Mononuclear cell (primary cell): ENCODE results near the gene CABP4. TPM values are rescaled to one million over a fixed set of nuclear protein-coding genes. Genes with fewer than 3 reads are reported as not detected.
"Not testable (repeated sequence)": the region's sequence is repeated elsewhere in the genome, so short reads cannot be mapped to it uniquely, and the experiment has no call there.

Experiments used
- H3K27me3 ChIP-seq: 2 replicates; pipeline ENCODE4 v1.6.0; 2011; ENCODE audit warnings: low read length, control low read depth; ENCODE audit not compliant: insufficient read depth
- H3K4me1 ChIP-seq: 2 replicates; pipeline ENCODE4 v1.5.1; 2011; ENCODE audit warnings: mild to moderate bottlenecking, low read length, control low read depth; ENCODE audit not compliant: insufficient read depth
- H3K4me3 ChIP-seq: 2 replicates; pipeline ENCODE4 v1.5.1; 2011; ENCODE audit warnings: mild to moderate bottlenecking, low read length, moderate library complexity
- H3K9me3 ChIP-seq: 2 replicates; pipeline ENCODE4 v1.5.1; 2011; ENCODE audit warnings: low read depth, mild to moderate bottlenecking, control low read depth, low read length
- total RNA-seq: library from RNA; depleted of rRNA; stranded (reverse); fragments of >200 nt; gene quantifications from one replicate; pipeline ENCODE4 v1.2.3, GENCODE V29; 2012

CABP4 gene
- total RNA-seq, 1 donor, result 2.6 TPM

- peaks cover 5% of the 10 kb centered on the region for H3K27me3 ChIP-seq
- H3K9me3 ChIP-seq, result no peaks in the 10 kb centered on the region
- peaks cover 93% of the 10 kb centered on the region for H3K4me1 ChIP-seq
- no peak within 1 kb of the TSS for H3K4me3 ChIP-seq
These were observed 39.5 kb upstream of the CABP4 start, which contains the start of gene CARNS1 for GRCh38 chr11:67415501-67416304. CARNS1 (plus strand) TSS chr11:67415678; CDS start chr11:67416200, 522 bp downstream.

DNA sequence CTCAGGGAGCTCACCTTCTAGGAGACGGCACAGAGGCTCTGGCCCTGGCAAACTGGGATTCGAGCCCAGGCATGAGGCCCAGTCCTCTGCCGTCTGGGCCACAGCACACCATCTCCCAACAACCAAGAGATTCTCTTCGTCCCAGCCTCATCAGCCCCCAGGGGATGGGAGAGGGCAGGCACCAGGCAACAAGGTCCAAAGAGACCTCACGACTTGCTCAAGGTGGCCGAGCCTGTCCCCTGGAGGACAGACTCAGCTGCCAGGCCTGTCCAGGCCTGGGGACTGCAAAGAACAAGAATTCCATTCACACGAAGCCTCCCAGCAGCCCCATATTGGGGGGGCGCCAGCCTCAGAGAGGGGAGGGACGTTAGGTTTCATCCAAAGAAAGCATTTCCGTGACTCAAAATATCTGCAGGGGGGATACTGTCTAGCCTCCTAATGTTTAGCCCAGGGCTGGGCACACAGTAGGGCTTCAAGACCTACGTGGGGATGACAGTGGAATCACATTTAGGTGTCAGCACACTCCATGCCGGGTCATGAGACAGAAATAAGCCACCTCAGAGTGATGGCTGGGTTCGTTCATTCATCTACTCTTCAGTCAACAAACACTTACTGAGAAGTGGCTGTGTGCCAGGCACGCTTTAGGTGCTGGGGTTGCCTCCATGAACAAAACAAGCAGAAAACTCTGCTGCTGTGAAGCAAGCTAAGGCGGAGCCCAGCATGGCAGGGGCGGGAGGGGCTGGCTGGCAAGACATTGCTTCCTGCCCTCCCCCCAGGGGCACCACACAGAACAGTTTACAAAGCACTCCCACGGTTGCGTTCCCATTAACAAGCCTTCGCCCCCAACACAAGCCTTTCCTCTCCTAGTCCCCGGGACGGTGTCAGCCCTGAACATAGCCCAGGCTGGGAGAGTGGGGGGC, 38.5 kb upstream of the CABP4 start:
- peaks cover 5% of the 10 kb centered on the region for H3K27me3 ChIP-seq
- H3K4me3 ChIP-seq, result no peak overlapping the region
- peaks cover 89% of the 10 kb centered on the region for H3K4me1 ChIP-seq
- no peaks in the 10 kb centered on the region for H3K9me3 ChIP-seq

DNA sequence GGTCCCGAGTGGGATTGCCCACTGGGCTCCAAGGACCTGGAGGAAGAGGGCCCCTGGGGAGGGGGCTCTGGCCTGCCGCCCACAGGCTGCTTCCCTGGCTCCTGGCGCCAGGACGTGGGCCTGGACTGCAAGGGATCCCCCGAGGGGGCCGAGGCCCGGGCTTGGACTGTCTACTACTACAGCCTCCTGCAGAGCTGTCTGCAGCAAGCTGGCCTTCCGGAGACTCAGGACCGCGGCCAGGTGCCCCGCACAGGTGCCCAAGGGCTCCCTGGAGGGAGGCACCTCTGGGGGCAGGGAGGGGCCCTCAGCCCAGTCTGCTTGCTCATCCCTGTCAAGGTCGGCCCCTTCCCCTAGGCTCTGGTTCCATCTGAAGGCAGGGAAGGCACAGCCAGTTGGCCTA, 37.7 kb upstream of the CABP4 start:
- Histone ChIP-seq H3K4me1 (peaks cover 82% of the 10 kb centered on the region), H3K9me3 (no peaks in the 10 kb centered on the region), H3K4me3 (no peak overlapping the region), H3K27me3 (peaks cover 5% of the 10 kb centered on the region)

GRCh38 chr11:67418476-67419281, 36.5 kb upstream of the CABP4 start:
- Histone ChIP-seq H3K9me3 (no peaks in the 10 kb centered on the region), H3K4me1 (peaks cover 69% of the 10 kb centered on the region), H3K4me3 (no peak overlapping the region), H3K27me3 (peaks cover 5% of the 10 kb centered on the region)

DNA sequence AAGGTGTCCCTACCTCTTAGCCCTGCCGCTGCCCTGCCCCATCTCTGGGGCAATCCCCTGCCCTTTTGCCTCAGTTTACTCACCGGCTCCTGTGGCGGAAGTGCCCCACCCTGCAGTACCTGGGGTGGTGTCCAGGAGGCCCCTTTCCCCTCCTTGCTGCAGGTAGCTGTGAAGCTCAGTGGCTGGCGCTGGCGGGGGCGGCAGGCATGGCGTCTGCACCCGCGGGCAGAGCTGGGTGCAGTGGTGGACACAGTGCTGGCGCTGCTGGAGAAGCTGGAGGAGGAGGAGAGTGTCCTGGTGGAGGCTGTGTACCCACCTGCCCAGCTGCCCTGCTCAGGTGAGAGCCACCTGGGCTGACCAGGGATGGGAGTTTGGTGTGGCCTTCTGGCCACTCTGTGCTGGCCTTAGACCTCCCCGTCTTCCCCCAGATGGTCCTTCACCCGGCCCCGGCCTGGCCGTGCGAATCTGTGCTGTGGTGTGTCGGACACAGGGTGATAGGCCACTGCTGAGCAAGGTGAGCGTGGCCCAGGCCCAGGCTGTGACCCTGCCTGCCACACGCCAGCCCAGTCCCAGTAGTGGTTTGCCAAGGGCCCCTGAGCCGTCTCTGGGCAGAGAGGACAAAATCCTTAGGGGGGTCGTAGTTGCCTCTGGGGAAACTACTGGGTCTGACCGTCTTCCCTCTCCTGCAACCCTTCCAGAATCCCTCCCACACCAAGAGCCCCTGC, 35.7 kb upstream of the CABP4 start:
- peaks cover 63% of the 10 kb centered on the region for H3K4me1 ChIP-seq
- H3K27me3 ChIP-seq, result peaks cover 5% of the 10 kb centered on the region
- no peaks in the 10 kb centered on the region for H3K9me3 ChIP-seq
- H3K4me3 ChIP-seq, result no peak overlapping the region

- Histone ChIP-seq H3K27me3 (no peaks in the 10 kb centered on the region), H3K9me3 (no peaks in the 10 kb centered on the region), H3K4me3 (peak overlapping the region; percentile 46), H3K4me1 (peaks cover 56% of the 10 kb centered on the region)
These were observed 35.0 kb upstream of the CABP4 start for GRCh38 chr11:67420147-67420645.

DNA sequence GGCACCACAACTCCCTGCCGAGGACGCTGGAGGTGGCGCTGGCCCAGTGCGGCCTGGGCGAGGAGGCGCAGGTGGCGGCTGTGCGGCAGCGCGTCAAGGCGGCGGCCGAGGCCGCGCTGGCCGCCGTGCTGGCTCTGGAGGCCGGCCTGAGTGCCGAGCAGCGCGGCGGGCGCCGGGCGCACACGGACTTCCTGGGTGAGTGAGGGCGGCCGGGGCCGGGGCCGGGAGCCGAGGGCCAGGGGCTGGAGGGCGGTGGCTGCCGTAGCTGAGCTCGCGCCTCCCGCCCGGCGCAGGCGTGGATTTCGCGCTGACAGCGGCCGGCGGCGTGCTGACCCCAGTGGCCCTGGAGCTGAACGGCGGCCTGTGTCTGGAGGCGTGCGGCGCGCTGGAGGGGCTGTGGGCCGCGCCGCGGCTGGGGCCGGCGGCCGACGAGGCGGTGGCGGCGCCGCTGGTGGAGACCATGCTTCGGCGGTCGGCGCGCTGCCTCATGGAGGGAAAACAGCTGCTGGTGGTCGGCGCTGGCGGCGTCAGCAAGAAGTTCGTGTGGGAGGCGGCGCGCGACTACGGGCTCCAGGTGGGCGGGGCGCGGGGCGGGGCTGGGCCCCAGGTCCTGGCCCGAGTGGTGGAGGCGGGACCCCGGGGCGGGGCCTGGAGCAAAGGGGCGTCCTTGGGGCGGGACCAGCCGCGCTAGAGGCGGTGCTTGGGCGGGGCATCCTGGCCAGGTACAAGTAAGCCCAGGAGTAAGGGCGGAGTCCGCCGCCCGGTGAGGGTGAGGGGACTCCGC, 34.3 kb upstream of the CABP4 start:
- peaks cover 54% of the 10 kb centered on the region for H3K4me1 ChIP-seq
- H3K27me3 ChIP-seq, result no peaks in the 10 kb centered on the region
- H3K4me3 ChIP-seq, result peak overlapping the region; percentile 46
- H3K9me3 ChIP-seq, result no peaks in the 10 kb centered on the region

- Histone ChIP-seq H3K4me3 (no peak overlapping the region), H3K27me3 (no peaks in the 10 kb centered on the region), H3K9me3 (no peaks in the 10 kb centered on the region), H3K4me1 (peaks cover 48% of the 10 kb centered on the region)
These were observed 33.6 kb upstream of the CABP4 start for GRCh38 chr11:67421430-67422031.

DNA sequence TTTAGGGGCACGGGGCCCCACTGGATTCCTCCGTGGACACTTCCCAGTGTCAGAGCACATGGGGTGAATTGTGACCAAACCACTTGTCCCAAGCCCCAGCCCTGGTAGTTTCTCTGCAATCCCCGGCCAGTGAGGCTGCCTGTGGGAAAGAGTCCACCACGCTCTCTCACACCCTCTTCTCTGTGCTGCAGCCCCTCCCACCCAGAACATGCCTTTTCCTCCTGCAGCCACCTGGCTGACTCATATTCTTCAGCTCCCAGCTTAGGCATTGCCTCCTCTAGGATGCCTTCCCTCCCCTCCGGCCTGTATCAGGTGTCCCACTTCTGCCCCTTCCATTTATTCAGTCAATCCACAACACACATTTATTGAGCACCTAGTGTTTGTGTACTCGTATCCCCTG, 32.3 kb upstream of the CABP4 start:
- no peaks in the 10 kb centered on the region for H3K27me3 ChIP-seq
- H3K9me3 ChIP-seq, result no peaks in the 10 kb centered on the region
- no peak overlapping the region for H3K4me3 ChIP-seq
- H3K4me1 ChIP-seq, result peaks cover 42% of the 10 kb centered on the region

DNA sequence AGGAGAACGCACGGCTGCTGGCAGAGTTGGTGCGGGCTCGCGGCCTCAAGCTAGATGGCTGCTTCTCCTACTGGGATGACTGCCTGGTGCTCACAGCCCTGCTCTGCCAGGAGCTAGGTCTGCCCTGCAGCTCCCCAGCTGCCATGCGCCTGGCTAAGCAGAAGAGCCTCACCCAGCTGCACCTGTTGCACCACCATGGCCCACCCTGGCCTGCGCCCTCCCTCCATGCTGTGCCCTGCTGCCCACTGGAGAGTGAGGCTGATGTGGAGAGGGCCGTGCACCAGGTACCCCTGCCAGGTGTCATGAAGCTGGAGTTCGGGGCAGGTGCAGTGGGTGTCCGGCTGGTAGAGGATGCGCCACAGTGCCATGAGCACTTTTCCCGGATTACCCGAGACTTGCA, 31.7 kb upstream of the CABP4 start:
- no peaks in the 10 kb centered on the region for H3K9me3 ChIP-seq
- H3K4me3 ChIP-seq, result no peak overlapping the region
- peaks cover 36% of the 10 kb centered on the region for H3K4me1 ChIP-seq
- no peaks in the 10 kb centered on the region for H3K27me3 ChIP-seq

DNA sequence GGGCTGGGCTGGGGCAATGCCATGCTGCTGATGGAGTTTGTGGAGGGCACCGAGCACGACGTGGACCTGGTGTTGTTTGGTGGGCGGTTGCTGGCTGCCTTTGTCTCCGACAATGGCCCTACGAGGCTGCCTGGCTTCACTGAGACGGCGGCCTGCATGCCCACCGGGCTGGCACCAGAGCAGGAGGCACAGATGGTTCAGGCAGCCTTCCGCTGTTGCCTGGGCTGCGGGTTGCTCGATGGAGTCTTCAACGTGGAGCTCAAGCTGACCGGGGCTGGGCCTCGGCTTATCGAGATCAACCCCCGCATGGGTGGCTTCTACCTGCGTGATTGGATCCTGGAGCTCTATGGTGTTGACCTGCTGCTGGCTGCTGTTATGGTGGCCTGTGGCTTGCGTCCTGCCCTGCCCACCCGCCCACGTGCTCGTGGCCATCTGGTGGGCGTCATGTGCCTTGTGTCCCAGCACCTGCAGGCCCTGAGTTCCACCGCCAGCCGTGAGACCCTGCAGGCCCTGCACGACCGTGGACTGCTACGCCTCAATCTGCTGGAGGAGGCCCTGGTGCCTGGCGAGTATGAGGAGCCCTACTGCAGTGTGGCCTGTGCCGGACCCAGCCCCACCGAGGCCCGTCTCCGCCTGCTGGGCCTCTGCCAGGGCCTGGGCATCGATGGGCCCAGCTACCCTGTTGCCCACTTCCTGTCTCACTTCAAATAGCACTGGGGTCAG, 31.1 kb upstream of the CABP4 start:
- Histone ChIP-seq H3K27me3 (no peaks in the 10 kb centered on the region), H3K4me1 (peaks cover 35% of the 10 kb centered on the region), H3K9me3 (no peaks in the 10 kb centered on the region), H3K4me3 (no peak overlapping the region)

DNA sequence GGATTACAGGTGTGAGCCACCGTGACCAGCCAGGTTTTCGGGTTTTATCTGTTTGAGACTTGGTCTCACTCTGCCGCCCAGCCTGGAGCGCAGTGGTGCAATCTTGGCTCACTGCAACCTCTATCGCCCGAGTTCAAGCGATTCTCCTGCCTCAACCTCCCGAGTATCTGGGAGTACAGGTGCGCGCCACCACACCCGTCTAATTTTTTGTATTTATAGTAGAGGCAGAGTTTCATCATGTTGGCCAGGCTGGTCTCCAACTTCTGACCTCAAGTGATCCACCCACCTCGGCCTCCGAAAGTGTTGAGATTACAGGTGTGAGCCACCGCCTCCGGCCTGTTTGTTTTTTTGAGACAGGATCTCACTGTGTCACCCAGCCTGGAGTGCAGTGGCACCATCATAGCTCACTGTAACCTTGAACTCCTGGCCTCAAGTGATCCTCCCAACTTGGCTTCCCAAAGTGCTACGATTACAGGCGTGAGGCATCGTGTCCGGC, 27.7 kb upstream of the CABP4 start:
- not testable (repeated sequence) for H3K9me3 ChIP-seq, H3K27me3 ChIP-seq
- H3K4me3 ChIP-seq, result peak overlapping the region; percentile 97
- peaks cover 26% of the 10 kb centered on the region for H3K4me1 ChIP-seq
